MM.1S (cell line): ENCODE data around the gene CCDC85C.

Experiments used
- DNase-seq: peaks from one replicate; pipeline ENCODE4 v3.0.0-alpha.2; 2015
- H2AFZ ChIP-seq: fragments of 300-600 bp; sonication (generic); 2 replicates; pipeline ENCODE4 v1.6.0; 2016; ENCODE audit warnings: antibody characterized with exemption, low read length
- H3F3A ChIP-seq: fragments of 300-600 bp; sonication (generic); 2 replicates; pipeline ENCODE4 v1.6.1; 2016; ENCODE audit warnings: mild to moderate bottlenecking, antibody characterized with exemption, low read length, moderate library complexity, mixed read lengths; ENCODE audit not compliant: insufficient read depth
- H3K27ac ChIP-seq: fragments of 300-600 bp; sonication (generic); 2 replicates; pipeline ENCODE4 v1.5.1; 2016; ENCODE audit warnings: mild to moderate bottlenecking, low read length
- H3K27me3 ChIP-seq: fragments of 300-600 bp; sonication (generic); replicated peaks from 2 replicates; pipeline ENCODE4 v1.6.0; 2016; ENCODE audit warnings: low read length; ENCODE audit not compliant: insufficient read depth
- H3K36me3 ChIP-seq: fragments of 300-600 bp; sonication (generic); replicated peaks from 2 replicates; pipeline ENCODE4 v1.6.1; 2016; ENCODE audit warnings: mild to moderate bottlenecking, low read length, mixed read lengths; ENCODE audit not compliant: insufficient read depth
- H3K4me1 ChIP-seq: fragments of 300-600 bp; sonication (generic); 2 replicates; pipeline ENCODE4 v1.6.1; 2016; ENCODE audit warnings: low read length, mixed read lengths
- H3K4me2 ChIP-seq: fragments of 300-600 bp; sonication (generic); 2 replicates; pipeline ENCODE4 v1.6.0; 2016; ENCODE audit warnings: low read depth, low read length
- H3K4me3 ChIP-seq: fragments of 300-600 bp; sonication (generic); 2 replicates; pipeline ENCODE4 v1.5.1; 2016; ENCODE audit warnings: low read length, mixed read lengths
- H3K79me2 ChIP-seq: fragments of 300-600 bp; sonication (generic); 2 replicates; pipeline ENCODE4 v1.6.1; 2016; ENCODE audit warnings: mixed run types, low read length, mixed read lengths
- H3K9ac ChIP-seq: fragments of 300-600 bp; sonication (generic); 2 replicates; pipeline ENCODE4 v1.6.1; 2016; ENCODE audit warnings: low read length, mixed read lengths
- H3K9me2 ChIP-seq: fragments of 300-600 bp; sonication (generic); replicated peaks from 2 replicates; pipeline ENCODE4 v1.6.1; 2016; ENCODE audit warnings: mild to moderate bottlenecking, low read length, mixed read lengths; ENCODE audit not compliant: insufficient read depth
- H3K9me3 ChIP-seq: fragments of 300-600 bp; sonication (generic); replicated peaks from 2 replicates; pipeline ENCODE4 v1.6.1; 2016; ENCODE audit warnings: mild to moderate bottlenecking, low read length, mixed read lengths; ENCODE audit not compliant: insufficient read depth
- H4K20me1 ChIP-seq: fragments of 300-600 bp; sonication (generic); 2 replicates; pipeline ENCODE4 v1.6.1; 2016; ENCODE audit warnings: mild to moderate bottlenecking, low read length, moderate library complexity, mixed read lengths; ENCODE audit not compliant: insufficient read depth
- CTCF ChIP-seq: fragments of 300-600 bp; sonication (generic); IDR thresholded peaks from 2 replicates; pipeline ENCODE4 v1.5.1; 2016; ENCODE audit warnings: antibody characterized with exemption, low read length, mixed read lengths
- EZH2 ChIP-seq: fragments of 300-600 bp; sonication (generic); optimal IDR thresholded peaks from 2 replicates; pipeline ENCODE3; 2017; ENCODE audit warnings: low read depth, mild to moderate bottlenecking, antibody characterized with exemption, low read length, mixed read lengths
- EZH2phosphoT487 ChIP-seq: fragments of 300-600 bp; sonication (generic); IDR thresholded peaks from 2 replicates; pipeline ENCODE4 v1.6.1; 2018; ENCODE audit warnings: antibody characterized with exemption, low read length

CCDC85C gene

GRCh38 chr14:99564256-99564925 is 39.6 kb downstream of the CCDC85C start:
- Histone ChIP-seq H3K4me2 (no peak overlapping the region), H3K27ac (no peak overlapping the region), H3K4me3 (no peak overlapping the region)

GRCh38 chr14:99563749-99564129 is 40.3 kb downstream of the CCDC85C start:
- H3F3A ChIP-seq, result no peaks in the 10 kb centered on the region
- no peak overlapping the region for H3K4me2 ChIP-seq
- H3K9ac ChIP-seq, result no peak overlapping the region
- TF ChIP-seq EZH2 (no peak), CTCF (no peak), EZH2phosphoT487 (no peak)
- H4K20me1 ChIP-seq, result no peaks in the 10 kb centered on the region
- no peaks in the 10 kb centered on the region for H3K4me1 ChIP-seq
- no peaks in the 10 kb centered on the region for H3K79me2 ChIP-seq
- H3K27ac ChIP-seq, result no peak overlapping the region
- no peak for DNase-seq
- no peaks in the 10 kb centered on the region for H3K9me3 ChIP-seq
- H2AFZ ChIP-seq, result no peak overlapping the region
- no peak overlapping the region for H3K4me3 ChIP-seq
- no peaks in the 10 kb centered on the region for H3K27me3 ChIP-seq
- H3K36me3 ChIP-seq, result no peaks in the 10 kb centered on the region
- no peaks in the 10 kb centered on the region for H3K9me2 ChIP-seq

More at GRCh38 chr14:99564256-99564925, 39.6 kb downstream of the CCDC85C start:
- H3K4me1 ChIP-seq, result no peaks in the 10 kb centered on the region
- H3K79me2 ChIP-seq, result no peaks in the 10 kb centered on the region
- TF ChIP-seq EZH2, result no peak
- TF ChIP-seq EZH2phosphoT487, result no peak
- no peak for TF ChIP-seq CTCF
- H3F3A ChIP-seq, result no peaks in the 10 kb centered on the region
- H3K9me2 ChIP-seq, result no peaks in the 10 kb centered on the region
- H2AFZ ChIP-seq, result no peak overlapping the region
- no peaks in the 10 kb centered on the region for H3K9me3 ChIP-seq
- no peaks in the 10 kb centered on the region for H4K20me1 ChIP-seq
- no peaks in the 10 kb centered on the region for H3K36me3 ChIP-seq
- H3K27me3 ChIP-seq, result no peaks in the 10 kb centered on the region
- H3K9ac ChIP-seq, result no peak overlapping the region
- no peak for DNase-seq

GRCh38 chr14:99562856-99563748 is 40.9 kb downstream of the CCDC85C start:
- H2AFZ ChIP-seq, result no peak overlapping the region
- H3K4me1 ChIP-seq, result no peaks in the 10 kb centered on the region
- H3K4me3 ChIP-seq, result no peak overlapping the region
- H3F3A ChIP-seq, result no peaks in the 10 kb centered on the region
- no peak overlapping the region for H3K4me2 ChIP-seq
- H4K20me1 ChIP-seq, result no peaks in the 10 kb centered on the region
- H3K27me3 ChIP-seq, result no peaks in the 10 kb centered on the region
- no peak overlapping the region for H3K27ac ChIP-seq
- H3K9me2 ChIP-seq, result no peaks in the 10 kb centered on the region
- H3K9ac ChIP-seq, result no peak overlapping the region
- no peaks in the 10 kb centered on the region for H3K36me3 ChIP-seq
- TF ChIP-seq EZH2 (no peak), EZH2phosphoT487 (no peak), CTCF (no peak)
- no peak for DNase-seq
- H3K9me3 ChIP-seq, result no peaks in the 10 kb centered on the region
- no peaks in the 10 kb centered on the region for H3K79me2 ChIP-seq
